Tibial nerve (tissue), 3 donors: ENCODE results near the gene SLC27A2.

Experiments
- POLR2A ChIP-seq, 2 donors: fragments of 450-650 bp; IDR thresholded peaks; one replicate each; pipeline ENCODE4 v1.6.1; 2017; ENCODE audit warnings: antibody characterized with exemption in 2 of 2, mild to moderate bottlenecking in 2 of 2, moderate library complexity in 2 of 2
- TF ChIP-seq, protein P1 (sequence below), 5 experiments: fragments of 200-600 bp in 3 of 5; fragments of 450-650 bp in 2 of 5; sonication (generic) in 3 of 5; IDR thresholded peaks; one replicate each; pipeline ENCODE4 v1.5.1; 2016 to 2019; ENCODE audit warnings: antibody characterized with exemption in 5 of 5, mild to moderate bottlenecking in 3 of 5, moderate library complexity in 2 of 5

DNA sequence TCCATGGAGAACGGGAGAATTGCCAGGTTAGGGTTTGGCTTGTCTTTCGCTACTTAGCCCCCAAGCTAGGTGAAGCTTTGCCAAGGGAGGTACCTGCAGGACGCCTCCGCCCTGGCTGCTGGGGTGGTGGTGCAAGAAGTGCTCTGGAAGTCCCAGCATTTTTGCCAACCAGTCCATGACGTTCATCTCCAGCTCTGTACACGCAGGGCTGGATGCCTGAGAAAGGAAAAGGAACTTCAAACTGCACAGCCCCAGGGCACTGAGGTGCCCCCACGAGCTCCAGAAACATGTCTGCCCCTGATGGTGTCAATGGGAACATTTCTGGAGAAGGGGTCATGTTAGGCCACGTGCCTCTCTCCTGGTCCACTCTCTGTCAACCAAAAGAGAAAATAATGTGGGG, 75.3 kb downstream of the SLC27A2 start:
- no peak for TF ChIP-seq POLR2A (IDR thresholded peaks at IDR 0.05)
- TF ChIP-seq, protein P1, sequence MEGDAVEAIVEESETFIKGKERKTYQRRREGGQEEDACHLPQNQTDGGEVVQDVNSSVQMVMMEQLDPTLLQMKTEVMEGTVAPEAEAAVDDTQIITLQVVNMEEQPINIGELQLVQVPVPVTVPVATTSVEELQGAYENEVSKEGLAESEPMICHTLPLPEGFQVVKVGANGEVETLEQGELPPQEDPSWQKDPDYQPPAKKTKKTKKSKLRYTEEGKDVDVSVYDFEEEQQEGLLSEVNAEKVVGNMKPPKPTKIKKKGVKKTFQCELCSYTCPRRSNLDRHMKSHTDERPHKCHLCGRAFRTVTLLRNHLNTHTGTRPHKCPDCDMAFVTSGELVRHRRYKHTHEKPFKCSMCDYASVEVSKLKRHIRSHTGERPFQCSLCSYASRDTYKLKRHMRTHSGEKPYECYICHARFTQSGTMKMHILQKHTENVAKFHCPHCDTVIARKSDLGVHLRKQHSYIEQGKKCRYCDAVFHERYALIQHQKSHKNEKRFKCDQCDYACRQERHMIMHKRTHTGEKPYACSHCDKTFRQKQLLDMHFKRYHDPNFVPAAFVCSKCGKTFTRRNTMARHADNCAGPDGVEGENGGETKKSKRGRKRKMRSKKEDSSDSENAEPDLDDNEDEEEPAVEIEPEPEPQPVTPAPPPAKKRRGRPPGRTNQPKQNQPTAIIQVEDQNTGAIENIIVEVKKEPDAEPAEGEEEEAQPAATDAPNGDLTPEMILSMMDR (IDR thresholded peaks at IDR 0.05): no peak
